HG03103 (cell line): ENCODE data around the gene IGFBP3.
"Not testable (repeated sequence)": the region's sequence is repeated elsewhere in the genome, so short reads cannot be mapped to it uniquely, and the experiment has no call there.

Experiments
- ATAC-seq: cut with Tn5 transposase; IDR thresholded peaks from one replicate; pipeline ENCODE4 v1.9.1; 2021; ENCODE audit warnings: low read depth; ENCODE audit not compliant: unreplicated experiment

The IGFBP3 gene

DNA sequence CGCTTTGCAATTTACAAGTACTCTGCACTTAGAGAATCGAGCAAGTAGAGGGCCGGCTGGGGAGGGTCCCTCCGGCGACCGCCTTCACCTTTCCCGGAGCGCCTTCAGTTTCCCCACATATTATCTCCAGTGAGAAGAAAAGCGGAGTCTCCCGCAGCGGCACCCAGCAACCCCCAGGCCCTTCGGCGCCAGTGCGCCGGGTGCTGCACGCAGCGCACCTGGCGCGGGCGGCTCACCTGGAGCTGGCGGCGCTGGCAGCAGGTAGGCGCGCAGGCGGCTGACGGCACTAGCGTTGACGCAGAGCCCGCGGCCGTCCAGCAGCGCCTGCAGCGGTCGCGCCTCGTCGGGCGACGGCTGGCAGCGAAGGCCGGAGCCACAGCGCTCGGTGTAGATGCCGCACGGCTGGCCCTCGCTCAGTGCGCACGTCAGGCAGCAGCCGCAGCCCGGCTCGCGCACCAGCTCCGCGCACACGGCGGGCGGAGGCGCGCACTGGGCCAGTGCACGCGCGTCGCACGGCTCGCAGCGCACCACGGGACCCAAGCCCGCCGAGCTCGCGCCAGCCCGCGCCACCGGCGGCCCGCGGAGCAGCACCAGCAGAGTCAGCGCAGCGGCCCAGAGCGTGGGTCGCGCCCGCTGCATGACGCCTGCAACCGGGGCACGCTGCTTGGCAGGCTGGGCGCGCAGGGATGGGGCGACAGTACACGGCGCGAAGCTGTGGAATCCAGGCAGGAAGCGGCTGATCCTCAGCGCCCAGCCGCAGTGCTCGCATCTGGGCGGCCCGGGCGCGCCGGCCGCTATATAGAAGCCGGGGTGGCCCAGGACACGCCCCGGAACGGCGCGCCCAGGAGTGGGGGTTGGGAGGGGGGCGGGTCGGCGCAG, at the start of gene IGFBP3:
TSS of gene IGFBP3 (minus strand) at position 771 of the 879 bp plus-strand sequence. CDS start at position 639, 132 bp downstream.
- ATAC-seq = no peak

GRCh38 chr7:45970454-45970853, 49.4 kb upstream of the IGFBP3 start:
- ATAC-seq = no peak

DNA sequence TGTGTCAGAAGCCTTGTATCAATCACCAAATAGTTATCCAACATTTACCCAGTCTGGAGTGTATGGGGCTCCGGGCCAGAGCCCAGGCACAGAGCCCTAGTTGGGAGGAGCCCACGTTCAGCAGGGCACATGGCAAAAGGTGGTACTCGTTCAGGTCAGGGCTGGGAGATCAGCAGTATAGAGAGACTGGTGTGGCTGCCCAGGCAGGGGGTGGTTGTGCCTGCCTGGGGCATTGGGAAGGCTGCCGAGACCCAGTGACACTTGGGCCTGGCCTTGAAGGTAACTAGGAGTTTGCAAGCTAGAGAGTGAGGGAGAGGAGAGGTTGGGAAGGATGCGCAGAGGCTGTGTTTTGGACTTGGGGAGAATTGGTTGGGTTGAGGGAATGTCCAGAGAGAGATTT, 48.9 kb upstream of the IGFBP3 start:
- no peak for ATAC-seq

- no peak for ATAC-seq
Observed at GRCh38 chr7:45968856-45969541, 47.9 kb upstream of the IGFBP3 start.

GRCh38 chr7:45968312-45968711, 47.2 kb upstream of the IGFBP3 start:
- no peak for ATAC-seq

GRCh38 chr7:45967591-45968157, 46.6 kb upstream of the IGFBP3 start:
- no peak for ATAC-seq

- ATAC-seq = no peak
Observed at GRCh38 chr7:45962861-45963260, 41.8 kb upstream of the IGFBP3 start.

GRCh38 chr7:45957721-45958120, 36.6 kb upstream of the IGFBP3 start:
- no peak for ATAC-seq

DNA sequence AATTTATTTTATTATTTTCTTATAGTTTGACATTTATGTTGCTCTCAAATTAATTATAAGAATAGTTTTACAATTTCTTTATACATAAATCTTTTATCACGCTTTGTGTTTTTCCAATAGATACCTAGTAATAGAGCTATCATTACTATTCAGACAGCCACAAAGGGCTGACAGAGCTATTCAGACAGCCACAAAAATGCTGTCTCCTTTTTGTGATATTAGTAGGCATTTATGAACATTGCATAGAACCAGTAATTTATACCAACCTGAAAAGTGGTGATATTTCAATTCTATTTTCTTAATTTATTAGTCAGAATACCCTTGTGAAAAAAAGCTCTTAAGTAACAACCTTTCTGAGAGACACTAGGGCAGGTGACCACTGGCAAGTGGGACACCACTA, 34.2 kb upstream of the IGFBP3 start:
- no peak for ATAC-seq

DNA sequence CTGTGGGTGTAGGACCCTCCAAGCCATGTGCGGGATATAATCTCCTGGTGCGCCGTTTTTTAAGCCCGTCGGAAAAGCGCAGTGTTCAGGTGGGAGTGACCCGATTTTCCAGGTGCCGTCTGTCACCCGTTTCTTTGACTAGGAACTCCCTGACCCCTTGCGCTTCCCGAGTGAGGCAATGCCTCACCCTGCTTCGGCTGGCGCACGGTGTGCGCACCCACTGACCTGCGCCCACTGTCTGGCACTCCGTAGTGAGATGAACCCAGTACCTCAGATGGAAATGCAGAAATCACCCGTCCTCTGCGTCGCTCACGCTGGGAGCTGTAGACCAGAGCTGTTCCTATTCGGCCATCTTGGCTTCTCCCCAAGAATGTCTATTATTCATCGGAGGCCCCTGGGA, 32.0 kb upstream of the IGFBP3 start:
- ATAC-seq = not testable (repeated sequence)

- no peak for ATAC-seq
Observed at GRCh38 chr7:45944058-45944457, 23.0 kb upstream of the IGFBP3 start.

DNA sequence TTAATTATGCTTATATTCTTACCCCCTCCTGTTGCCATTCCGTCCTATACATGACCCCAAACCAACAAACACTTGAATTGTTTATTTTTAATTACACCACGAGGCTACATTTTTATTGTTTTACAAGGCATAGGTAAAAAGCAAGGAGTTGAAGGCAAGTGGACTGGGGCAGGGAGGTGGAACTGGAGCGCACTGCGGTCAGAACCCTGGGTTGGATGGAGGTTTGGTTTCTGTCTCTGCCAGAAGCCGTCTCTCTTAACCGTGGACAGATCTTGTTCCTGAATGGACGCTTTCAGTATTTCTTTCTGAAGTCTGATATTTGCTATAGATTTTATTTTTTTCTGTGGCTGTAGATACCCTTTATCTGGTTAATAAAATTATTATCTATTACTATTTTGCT, 19.9 kb upstream of the IGFBP3 start:
- no peak for ATAC-seq

GRCh38 chr7:45940237-45940781, 19.2 kb upstream of the IGFBP3 start:
- not testable (repeated sequence) for ATAC-seq

- ATAC-seq = no peak
Observed at GRCh38 chr7:45939574-45939973, 18.5 kb upstream of the IGFBP3 start.

DNA sequence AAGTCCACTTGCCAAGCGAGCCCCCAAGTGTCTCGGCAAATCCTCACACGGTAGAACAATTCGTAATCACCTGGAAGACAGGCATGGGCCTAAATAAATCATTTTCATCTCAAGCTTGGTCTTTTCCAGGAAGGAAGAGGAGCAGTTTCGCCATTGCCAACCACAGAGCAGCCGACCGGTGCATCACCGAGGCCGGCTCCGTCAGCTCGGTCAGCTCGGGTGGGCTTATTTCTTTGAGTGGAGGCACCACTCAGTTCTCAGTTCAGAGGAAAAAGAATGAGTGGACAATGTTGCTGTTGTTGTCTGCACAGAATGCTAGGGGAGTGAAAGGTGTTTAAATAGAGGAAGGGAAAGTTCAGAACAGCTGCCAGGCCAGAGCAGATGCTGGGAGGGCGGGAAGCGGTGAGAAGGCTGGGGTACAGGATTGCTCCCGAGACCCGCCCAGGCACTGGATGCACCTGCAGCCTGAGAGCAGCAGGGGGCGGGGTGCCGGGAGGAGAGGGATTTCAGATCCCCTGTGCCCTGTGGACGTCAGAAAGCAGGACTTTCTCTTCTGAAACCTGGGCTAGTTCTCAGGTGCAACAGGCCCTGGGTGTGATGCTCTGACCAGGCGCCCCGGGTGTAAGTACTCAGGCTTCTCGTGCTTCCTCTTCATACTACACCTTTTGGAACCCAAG, 17.7 kb upstream of the IGFBP3 start:
- ATAC-seq = no peak

DNA sequence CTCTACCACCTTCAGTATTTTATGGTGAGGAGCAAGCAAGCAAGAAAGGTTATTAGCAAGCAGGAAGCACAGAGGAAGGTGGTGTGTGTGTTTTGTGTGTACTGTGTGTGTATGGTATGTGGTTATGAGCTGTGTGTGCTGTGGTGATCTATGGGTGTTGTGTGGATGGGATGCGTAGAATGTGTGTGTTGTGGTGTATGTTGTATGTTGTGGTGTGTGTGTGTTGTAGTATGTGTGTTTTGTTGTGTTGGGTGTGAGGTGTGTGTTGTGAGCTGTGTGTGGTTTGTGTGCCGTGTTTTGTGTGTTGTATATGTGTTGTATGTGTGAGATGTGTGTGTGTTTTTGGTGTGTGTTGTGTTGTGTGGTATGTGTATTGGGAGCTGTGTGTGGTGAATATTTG, 16.8 kb upstream of the IGFBP3 start:
- no peak for ATAC-seq

- no peak for ATAC-seq
Observed at GRCh38 chr7:45937301-45937700, 16.2 kb upstream of the IGFBP3 start.

GRCh38 chr7:45930967-45931366, 9.9 kb upstream of the IGFBP3 start:
- ATAC-seq = no peak

GRCh38 chr7:45927721-45928120, 6.6 kb upstream of the IGFBP3 start:
- no peak for ATAC-seq

DNA sequence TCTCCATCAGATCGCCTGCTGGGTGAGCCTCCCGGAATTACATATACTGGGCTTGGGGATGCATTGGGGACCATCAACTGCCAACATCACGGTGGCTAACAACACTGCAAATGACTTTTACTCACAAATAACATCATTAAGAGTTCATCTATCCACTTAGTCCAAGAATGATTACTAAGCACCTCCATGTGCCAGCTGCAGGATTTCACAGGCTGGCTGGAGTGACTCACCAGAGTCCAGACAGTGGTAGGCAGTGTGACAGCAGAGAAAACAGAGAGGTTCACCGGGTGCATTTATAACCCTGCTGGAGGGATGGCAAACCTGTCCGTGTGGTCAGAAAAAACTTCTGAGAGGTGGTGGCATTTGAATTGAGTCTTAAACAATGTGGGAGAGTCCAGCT, 3.2 kb upstream of the IGFBP3 start:
- no peak for ATAC-seq

DNA sequence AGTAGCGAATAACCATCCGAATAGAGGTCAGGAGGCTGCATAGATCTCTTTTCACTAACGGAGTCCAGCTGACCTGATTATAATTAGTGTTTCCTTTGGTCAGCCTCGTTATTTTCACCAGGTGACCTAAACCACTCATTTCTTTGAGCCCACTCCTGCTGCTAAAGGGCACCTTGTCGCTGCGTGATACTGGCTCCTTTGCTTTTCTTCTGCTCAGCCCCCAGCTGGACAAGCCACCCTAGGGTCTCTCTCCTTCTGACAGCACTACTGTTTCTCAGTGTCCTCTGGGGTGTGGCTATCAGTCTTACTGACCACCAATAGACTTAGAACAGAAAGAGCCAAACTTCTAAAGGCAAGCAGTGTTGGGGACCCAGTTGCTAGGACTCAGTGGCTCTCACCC, 2.7 kb upstream of the IGFBP3 start:
- no peak for ATAC-seq
